ENCODE results near the gene CHCHD10. TPM values are rescaled to one million over a fixed set of nuclear protein-coding genes. Genes with fewer than 3 reads are reported as not detected.

The CHCHD10 gene
- total RNA-seq, 1 experiment from 2014 or later: 115 TPM

GRCh38 chr22:23779731-23780130 is 12.0 kb upstream of the CHCHD10 start:
- H4K20me1 ChIP-seq (ENCODE audit: insufficient read depth, low read depth, low read length): no peaks in the 10 kb centered on the region; the same call in 1 of the 2 replicates
- H3K4me3 ChIP-seq (ENCODE audit: low read length): no peak overlapping the region
- H3K4me1 ChIP-seq (ENCODE audit: low read length): no peaks in the 10 kb centered on the region; the same call in 1 of the 2 replicates
- H3K27me3 ChIP-seq (ENCODE audit: low read length): no peaks in the 10 kb centered on the region
- H3K9me3 ChIP-seq (ENCODE audit: low read length): no peaks in the 10 kb centered on the region
- no peak overlapping the region for H3K9ac ChIP-seq (ENCODE audit: low read length)
- no peak overlapping the region for H2AFZ ChIP-seq (ENCODE audit: low read length)
- H3K27ac ChIP-seq (ENCODE audit: low read length): no peak overlapping the region
- H3K79me2 ChIP-seq (ENCODE audit: low read length): peaks cover 4% of the 10 kb centered on the region; the same call in 1 of the 2 replicates
- 0 out of 2 replicates have a peak, but pooled peaks cover 7% of the 10 kb centered on the region for H3K36me3 ChIP-seq (ENCODE audit: insufficient read depth, low read length)
- no peak for DNase-seq
- no peak overlapping the region for H3K4me2 ChIP-seq (ENCODE audit: low read depth, low read length, poor library complexity, severe bottlenecking)
- no peaks in the 10 kb centered on the region for H3K9me2 ChIP-seq (replicated peaks; ENCODE audit: insufficient read depth, low read length)

- H3K9ac ChIP-seq (ENCODE audit: low read length): no peak overlapping the region
- peaks cover 9% of the 10 kb centered on the region; the same call in 1 of the 2 replicates for H3K79me2 ChIP-seq (ENCODE audit: low read length)
- no peak overlapping the region for H3K4me3 ChIP-seq (ENCODE audit: low read length)
- no peak overlapping the region for H3K4me2 ChIP-seq (ENCODE audit: low read depth, low read length, poor library complexity, severe bottlenecking)
- peaks cover 2% of the 10 kb centered on the region; the same call in 1 of the 2 replicates for H4K20me1 ChIP-seq (ENCODE audit: insufficient read depth, low read depth, low read length)
- H3K4me1 ChIP-seq (ENCODE audit: low read length): peaks cover 6% of the 10 kb centered on the region
- H3K9me3 ChIP-seq (ENCODE audit: low read length): no peaks in the 10 kb centered on the region
- H2AFZ ChIP-seq (ENCODE audit: low read length): no peak overlapping the region
- 0 out of 2 replicates have a peak, but pooled peaks cover 7% of the 10 kb centered on the region for H3K36me3 ChIP-seq (ENCODE audit: insufficient read depth, low read length)
- H3K27me3 ChIP-seq (ENCODE audit: low read length): no peaks in the 10 kb centered on the region
- no peak overlapping the region for H3K27ac ChIP-seq (ENCODE audit: low read length)
- no peaks in the 10 kb centered on the region for H3K9me2 ChIP-seq (replicated peaks; ENCODE audit: insufficient read depth, low read length)
- no peak for DNase-seq
Observed at GRCh38 chr22:23779083-23779482, 11.3 kb upstream of the CHCHD10 start.

- no peaks in the 10 kb centered on the region for H3K27me3 ChIP-seq (ENCODE audit: low read length)
- no peaks in the 10 kb centered on the region for H3K9me3 ChIP-seq (ENCODE audit: low read length)
- H3K4me3 ChIP-seq (ENCODE audit: low read length): no peak overlapping the region
- peaks cover 4% of the 10 kb centered on the region; the same call in 1 of the 2 replicates for H4K20me1 ChIP-seq (ENCODE audit: insufficient read depth, low read depth, low read length)
- peaks cover 15% of the 10 kb centered on the region; the same call in 1 of the 2 replicates for H3K79me2 ChIP-seq (ENCODE audit: low read length)
- no peak overlapping the region for H3K27ac ChIP-seq (ENCODE audit: low read length)
- H2AFZ ChIP-seq (ENCODE audit: low read length): no peak overlapping the region
- no peak overlapping the region for H3K4me2 ChIP-seq (ENCODE audit: low read depth, low read length, poor library complexity, severe bottlenecking)
- H3K4me1 ChIP-seq (ENCODE audit: low read length): peaks cover 11% of the 10 kb centered on the region
- no peak overlapping the region for H3K9ac ChIP-seq (ENCODE audit: low read length)
- H3K9me2 ChIP-seq (replicated peaks; ENCODE audit: insufficient read depth, low read length): no peaks in the 10 kb centered on the region
- H3K36me3 ChIP-seq (ENCODE audit: insufficient read depth, low read length): 0 out of 2 replicates have a peak, but pooled peaks cover 7% of the 10 kb centered on the region
- no peak for DNase-seq
Observed at GRCh38 chr22:23778577-23778900, 10.8 kb upstream of the CHCHD10 start.

- Histone ChIP-seq H2AFZ (ENCODE audit: low read length) (no peak overlapping the region), H3K9ac (ENCODE audit: low read length) (no peak overlapping the region), H3K36me3 (ENCODE audit: insufficient read depth, low read length) (0 out of 2 replicates have a peak, but pooled peaks cover 7% of the 10 kb centered on the region), H3K27ac (ENCODE audit: low read length) (no peak overlapping the region), H3K27me3 (ENCODE audit: low read length) (no peaks in the 10 kb centered on the region), H3K9me3 (ENCODE audit: low read length) (no peaks in the 10 kb centered on the region), H3K4me1 (ENCODE audit: low read length) (peaks cover 15% of the 10 kb centered on the region), H3K79me2 (ENCODE audit: low read length) (peaks cover 19% of the 10 kb centered on the region; the same call in 1 of the 2 replicates), H3K9me2 (replicated peaks; ENCODE audit: insufficient read depth, low read length) (no peaks in the 10 kb centered on the region), H3K4me2 (ENCODE audit: low read depth, low read length, poor library complexity, severe bottlenecking) (no peak overlapping the region), H4K20me1 (ENCODE audit: insufficient read depth, low read depth, low read length) (peaks cover 4% of the 10 kb centered on the region; the same call in 1 of the 2 replicates), H3K4me3 (ENCODE audit: low read length) (no peak overlapping the region)
- peak; percentile 42 for DNase-seq
Observed at GRCh38 chr22:23777776-23778576, 10.2 kb upstream of the CHCHD10 start.

GRCh38 chr22:23775779-23776375 is 8.1 kb upstream of the CHCHD10 start:
- Histone ChIP-seq H3K27me3 (ENCODE audit: low read length) (no peaks in the 10 kb centered on the region), H3K4me3 (ENCODE audit: low read length) (no peak overlapping the region), H3K9me2 (replicated peaks; ENCODE audit: insufficient read depth, low read length) (no peaks in the 10 kb centered on the region), H3K4me2 (ENCODE audit: low read depth, low read length, poor library complexity, severe bottlenecking) (no peak overlapping the region), H3K79me2 (ENCODE audit: low read length) (peaks cover 20% of the 10 kb centered on the region; the same call in 1 of the 2 replicates), H2AFZ (ENCODE audit: low read length) (no peak overlapping the region), H3K36me3 (ENCODE audit: insufficient read depth, low read length) (0 out of 2 replicates have a peak, but pooled peaks cover 7% of the 10 kb centered on the region), H3K4me1 (ENCODE audit: low read length) (peaks cover 30% of the 10 kb centered on the region), H3K9ac (ENCODE audit: low read length) (no peak overlapping the region), H3K9me3 (ENCODE audit: low read length) (no peaks in the 10 kb centered on the region), H4K20me1 (ENCODE audit: insufficient read depth, low read depth, low read length) (peaks cover 4% of the 10 kb centered on the region; the same call in 1 of the 2 replicates), H3K27ac (ENCODE audit: low read length) (no peak overlapping the region)
- peak; percentile 49 for DNase-seq

GRCh38 chr22:23774922-23775436 is 7.2 kb upstream of the CHCHD10 start:
- Histone ChIP-seq H3K9me3 (ENCODE audit: low read length) (no peaks in the 10 kb centered on the region), H3K27me3 (ENCODE audit: low read length) (no peaks in the 10 kb centered on the region), H3K4me2 (ENCODE audit: low read depth, low read length, poor library complexity, severe bottlenecking) (no peak overlapping the region), H3K4me1 (ENCODE audit: low read length) (peaks cover 38% of the 10 kb centered on the region), H3K9ac (ENCODE audit: low read length) (0 out of 2 replicates have a peak overlapping the region, but pooled peaks have one; percentile 15), H3K79me2 (ENCODE audit: low read length) (peaks cover 20% of the 10 kb centered on the region; the same call in 1 of the 2 replicates), H3K4me3 (ENCODE audit: low read length) (no peak overlapping the region), H2AFZ (ENCODE audit: low read length) (no peak overlapping the region), H3K9me2 (replicated peaks; ENCODE audit: insufficient read depth, low read length) (no peaks in the 10 kb centered on the region), H4K20me1 (ENCODE audit: insufficient read depth, low read depth, low read length) (peaks cover 4% of the 10 kb centered on the region; the same call in 1 of the 2 replicates), H3K36me3 (ENCODE audit: insufficient read depth, low read length) (0 out of 2 replicates have a peak, but pooled peaks cover 2% of the 10 kb centered on the region), H3K27ac (ENCODE audit: low read length) (peak overlapping the region; percentile 32; the same call in 1 of the 2 replicates)
- DNase-seq: peak; percentile 55

- Histone ChIP-seq H3K79me2 (ENCODE audit: low read length) (peaks cover 20% of the 10 kb centered on the region; the same call in 1 of the 2 replicates), H3K9ac (ENCODE audit: low read length) (peak overlapping the region; percentile 92), H3K9me2 (replicated peaks; ENCODE audit: insufficient read depth, low read length) (no peaks in the 10 kb centered on the region), H3K27me3 (ENCODE audit: low read length) (no peaks in the 10 kb centered on the region), H3K4me1 (ENCODE audit: low read length) (peaks cover 44% of the 10 kb centered on the region), H3K27ac (ENCODE audit: low read length) (peak overlapping the region; percentile 81), H3K36me3 (ENCODE audit: insufficient read depth, low read length) (no peaks in the 10 kb centered on the region), H3K4me3 (ENCODE audit: low read length) (peak overlapping the region; percentile 87; the same call in 1 of the 2 replicates), H4K20me1 (ENCODE audit: insufficient read depth, low read depth, low read length) (peaks cover 4% of the 10 kb centered on the region; the same call in 1 of the 2 replicates), H3K4me2 (ENCODE audit: low read depth, low read length, poor library complexity, severe bottlenecking) (peak overlapping the region; percentile 68), H3K9me3 (ENCODE audit: low read length) (no peaks in the 10 kb centered on the region), H2AFZ (ENCODE audit: low read length) (no peak overlapping the region)
- DNase-seq: peak; percentile 45
Observed at GRCh38 chr22:23774114-23774921, 6.5 kb upstream of the CHCHD10 start.
